GM12878 (cell line): Measurements from ENCODE around the gene LDLRAP1. TPM values are rescaled to one million over a fixed set of nuclear protein-coding genes. Genes with fewer than 3 reads are reported as not detected.

ENCODE experiments used
- ATAC-seq: fragments of 200-7000 bp; cut with Tn5 transposase; 3 replicates; pipeline ENCODE4 v1.9.1; 2020; ENCODE audit warnings: mild to moderate bottlenecking, moderate library complexity
- BruUV-seq: library from RNA; stranded (reverse); fragments of 400-500 nt; replicated peaks from 2 replicates; lab custom pipeline; 2021; lab: Mats Ljungman, UMichigan
- CTCF ChIA-PET: fragments of 300-600 bp; sonication (Branson Sonifier 250); formaldehyde crosslinking; extraction: SDS; loops from one replicate; lab custom pipeline; 2021; ENCODE audit warnings: inconsistent platforms; lab: Yijun Ruan, JAX
- POLR2A ChIA-PET: fragments of 350-600 bp; formaldehyde crosslinking; extraction: SDS; loops from one replicate; lab custom pipeline; 2021; ENCODE audit warnings: inconsistent platforms; lab: Charles Lee
- RAD21 ChIA-PET: fragments of 300-600 bp; sonication (Branson Sonifier 250); formaldehyde crosslinking; loops from one replicate; lab custom pipeline; 2023; ENCODE audit warnings: antibody characterized with exemption; ENCODE audit not compliant: unreplicated experiment; lab: Charles Lee
- SMC1A ChIA-PET: fragments of 300-600 bp; sonication (Branson Sonifier 250); formaldehyde crosslinking; loops from one replicate; lab custom pipeline; 2023; ENCODE audit not compliant: unreplicated experiment, uncharacterized antibody; lab: Charles Lee
- DNase-seq: peaks from one replicate; pipeline ENCODE4 v3.0.0-alpha.2; 2011; ENCODE audit warnings: low read depth, low spot score
- FAIRE-seq: peaks from 3 replicates; lab custom pipeline; 2011; peaks lifted over from hg19 to GRCh38; lab: Jason Lieb, UNC
- H2AFZ ChIP-seq: 2 replicates; pipeline ENCODE4 v1.6.0; 2011; ENCODE audit warnings: low read depth, low read length, control low read depth; ENCODE audit not compliant: control insufficient read depth
- H3K27ac ChIP-seq: 2 replicates; pipeline ENCODE4 v1.5.1; 2011; ENCODE audit warnings: control low read depth; ENCODE audit not compliant: control insufficient read depth, insufficient read depth
- H3K27me3 ChIP-seq, 2 experiments: replicated peaks in 1 of 2; 2 replicates each; pipeline versions ENCODE4 v1.6.0 to v1.6.1; 2011; ENCODE audit warnings: low read length in 1 of 2; ENCODE audit not compliant: control insufficient read depth in 2 of 2, insufficient read depth in 2 of 2
- H3K36me3 ChIP-seq, 2 experiments: 2 replicates each; pipeline ENCODE4 v1.5.1; 2011; ENCODE audit warnings: low read length in 1 of 2; ENCODE audit not compliant: control insufficient read depth in 2 of 2, insufficient read depth in 2 of 2
- H3K4me1 ChIP-seq: 2 replicates; pipeline ENCODE4 v1.6.1; 2011; ENCODE audit warnings: mild to moderate bottlenecking, low read length, moderate library complexity, mixed read lengths; ENCODE audit not compliant: control insufficient read depth, insufficient read depth
- H3K4me2 ChIP-seq: 2 replicates; pipeline ENCODE4 v1.6.0; 2011; ENCODE audit warnings: control low read depth; ENCODE audit not compliant: control insufficient read depth, insufficient read depth
- H3K4me3 ChIP-seq: fragments of 200-600 bp; sonication (generic); 2 replicates; pipeline ENCODE4 v1.5.1; 2016
- H3K79me2 ChIP-seq: 2 replicates; pipeline ENCODE4 v1.6.0; 2011; ENCODE audit warnings: low read length; ENCODE audit not compliant: control insufficient read depth, insufficient read depth
- H3K9ac ChIP-seq: 2 replicates; pipeline ENCODE4 v1.8.0; 2011; ENCODE audit warnings: low read length, control low read depth, mixed read lengths; ENCODE audit not compliant: control insufficient read depth, insufficient read depth
- H3K9me3 ChIP-seq: replicated peaks from 3 replicates; pipeline ENCODE4 v1.5.1; 2011; ENCODE audit warnings: mild to moderate bottlenecking, low read length; ENCODE audit not compliant: control insufficient read depth, insufficient read depth
- H4K20me1 ChIP-seq: 2 replicates; pipeline ENCODE4 v1.6.0; 2011; ENCODE audit not compliant: control insufficient read depth, insufficient read depth
- BCL11A ChIP-seq: IDR thresholded peaks from 2 replicates; pipeline ENCODE4 v1.6.1; 2011; ENCODE audit warnings: low read depth, low read length
- CHD1 ChIP-seq: IDR thresholded peaks from 2 replicates; pipeline ENCODE4 v1.6.1; 2012; ENCODE audit warnings: low read depth, low read length, improper control_type of control experiment
- CREM ChIP-seq: IDR thresholded peaks from 2 replicates; pipeline ENCODE4 v1.6.1; 2014; ENCODE audit warnings: antibody characterized with exemption, low read depth
- DPF2 ChIP-seq: fragments of 450-650 bp; IDR thresholded peaks from 2 replicates; pipeline ENCODE4 v1.6.1; 2017; ENCODE audit warnings: mild to moderate bottlenecking
- IKZF2 ChIP-seq, 2 experiments: fragments of 450-650 bp; IDR thresholded peaks; 2 replicates each; pipeline ENCODE4 v1.6.1; 2017; ENCODE audit warnings: mild to moderate bottlenecking in 2 of 2, moderate library complexity in 2 of 2
- IRF5 ChIP-seq: fragments of 450-650 bp; IDR thresholded peaks from 2 replicates; pipeline ENCODE4 v1.6.1; 2017; ENCODE audit warnings: borderline replicate concordance
- MAX ChIP-seq: IDR thresholded peaks from 2 replicates; pipeline ENCODE4 v1.6.1; 2012; ENCODE audit warnings: low read depth, low read length, improper control_type of control experiment
- MEF2B ChIP-seq: fragments of 450-650 bp; IDR thresholded peaks from 2 replicates; pipeline ENCODE4 v1.6.1; 2018; ENCODE audit warnings: mild to moderate bottlenecking, moderate library complexity; ENCODE audit not compliant: partially characterized antibody, poor library complexity, severe bottlenecking
- MXI1 ChIP-seq: fragments of 150-350 bp; IDR thresholded peaks from 2 replicates; pipeline ENCODE4 v1.6.1; 2011; ENCODE audit warnings: low read depth, mild to moderate bottlenecking, inconsistent platforms, low read length, improper control_type of control experiment
- MYB ChIP-seq: fragments of 150-350 bp; IDR thresholded peaks from 2 replicates; pipeline ENCODE4 v1.6.1; 2014; ENCODE audit warnings: mild to moderate bottlenecking, low read depth, low read length, borderline replicate concordance
- NFIC ChIP-seq: IDR thresholded peaks from 2 replicates; pipeline ENCODE4 v1.6.1; 2012; ENCODE audit warnings: low read depth, mild to moderate bottlenecking, inconsistent platforms, low read length, moderate library complexity
- NFYA ChIP-seq: IDR thresholded peaks from 2 replicates; pipeline ENCODE4 v1.6.1; 2011; ENCODE audit warnings: low read depth, mild to moderate bottlenecking, low read length, improper control_type of control experiment, borderline replicate concordance
- NKRF ChIP-seq: fragments of 450-650 bp; conservative IDR thresholded peaks from 2 replicates; pipeline ENCODE4 v1.6.1; 2017; ENCODE audit warnings: mild to moderate bottlenecking, moderate library complexity
- SKIL ChIP-seq: fragments of 450-650 bp; IDR thresholded peaks from 2 replicates; pipeline ENCODE4 v1.6.1; 2017; ENCODE audit warnings: mild to moderate bottlenecking, low read depth, inconsistent platforms; ENCODE audit not compliant: poor library complexity, severe bottlenecking
- SMARCA5 ChIP-seq: fragments of 450-650 bp; IDR thresholded peaks from 2 replicates; pipeline ENCODE4 v1.6.1; 2017; ENCODE audit warnings: mild to moderate bottlenecking
- WRNIP1 ChIP-seq: IDR thresholded peaks from 2 replicates; pipeline ENCODE4 v1.6.1; 2011; ENCODE audit warnings: low read depth, low read length, improper control_type of control experiment, borderline replicate concordance
- WGBS: methylation state at CpG from one replicate; pipeline ENCODE4 v1.1.6; 2016; ENCODE audit warnings: low lambda C conversion rate; ENCODE audit not compliant: insufficient replicate concordance, insufficient coverage; ENCODE audit errors: missing lambda C conversion rate; 5-methylcytosine and 5-hydroxymethylcytosine counted together
- in situ Hi-C: fragments of 300-500 bp; cut with MboI; formaldehyde crosslinking; loops from 9 replicates; pipeline ENCODE4 v1.14.3; 2018; ENCODE audit warnings: mixed read lengths
- intact Hi-C: fragments of 100-400 bp; cut with micrococcal nuclease; formaldehyde crosslinking; loops from one replicate; pipeline ENCODE4 v1.14.2; 2022; ENCODE audit not compliant: unreplicated experiment
- polyA plus RNA-seq, 11 experiments: library from polyadenylated mRNA; depleted of rRNA in 4 of 11; unstranded in 6 of 11; stranded (reverse) in 5 of 11; fragments of >200 nt; fragmentation: Nextera tagmentation in 4 of 11; fragmentation: Illumina TruSeq in 1 of 11; extraction: Ambion mirVana in 4 of 11; extraction: Trizol in 1 of 11; gene quantifications; 1 replicate in 1 of 11; 2 replicates in 10 of 11; pipeline versions ENCODE4 v1.2.1 to v1.2.3, GENCODE V29; 2011 to 2016; ENCODE audit warnings: inconsistent platforms in 2 of 11, missing spikeins in 2 of 11, low read depth in 1 of 11
- total RNA-seq, 4 experiments: library from RNA; depleted of rRNA in 3 of 4; stranded (reverse); fragments of >200 nt in 3 of 4; fragmentation: Illumina TruSeq in 1 of 4; extraction: Trizol in 1 of 4; gene quantifications; 2 replicates each; pipeline versions ENCODE4 v1.2.1 to v1.2.3, GENCODE V29; 2013 to 2021

LDLRAP1 gene
- total and polyA plus RNA-seq, 10 of the 15 experiments (the other 5 are each of a cell fraction or from before 2014, with no cell fraction given): 0.43 to 37.6 (median 22.0) TPM

GRCh38 chr1:25555753-25556092 is 12.3 kb downstream of the LDLRAP1 start:
- SMC1A ChIA-PET: interaction anchor here (0.9 to 1.3 kb wide), 2 partner anchors 10 to 41 kb away, joined by 3 to 4 read pairs; no protein-coding TSS in a partner anchor
- DNase-seq: no peak
- RAD21 ChIA-PET: interaction anchor here (1.0 kb wide), 1 partner anchor 10 kb away, joined by 3 read pairs; no protein-coding TSS in a partner anchor
- FAIRE-seq: no peak
- no peak for TF ChIP-seq MAX
- no peak for TF ChIP-seq MYB
- no peak for TF ChIP-seq CREM
- TF ChIP-seq BCL11A: no peak
- no peak for TF ChIP-seq IRF5
- no peak for TF ChIP-seq NFYA
- TF ChIP-seq SKIL: no peak
- no peak for TF ChIP-seq IKZF2 (IDR thresholded peaks at IDR 0.05)
- TF ChIP-seq DPF2: no peak
- no peak for TF ChIP-seq NFIC
- no peak for TF ChIP-seq WRNIP1
- no peak for TF ChIP-seq MEF2B
- no peak for TF ChIP-seq CHD1
- TF ChIP-seq SMARCA5: no peak
- TF ChIP-seq MXI1: no peak
- no peak for TF ChIP-seq NKRF
- POLR2A ChIA-PET: no interaction called here
- WGBS: 81% methylated on average over 5 of the region's 5 CpGs
- no peak for ATAC-seq
- Histone ChIP-seq H4K20me1 (peaks cover 3% of the 10 kb centered on the region; the same call in 1 of the 2 replicates), H3K9ac (no peak overlapping the region), H3K36me3 (peaks cover 0 to 5% of the 10 kb centered on the region in 2 experiments; a peak in 2 of 4 replicates), H3K27me3 (no peaks in the 10 kb centered on the region), H3K4me1 (peaks cover 25% of the 10 kb centered on the region), H3K4me3 (no peak overlapping the region), H3K4me2 (no peak overlapping the region), H3K27ac (no peak overlapping the region), H3K79me2 (peaks cover 11% of the 10 kb centered on the region), H2AFZ (no peak overlapping the region), H3K9me3 (no peaks in the 10 kb centered on the region; the same call in 2 of the 3 replicates)
- no TSS peak for BruUV-seq
- in situ Hi-C loops (no loop called here), intact Hi-C loops (no loop called here)
- CTCF ChIA-PET: interaction anchor here (1.5 kb wide), 1 partner anchor 10 kb away, joined by 3 read pairs; no protein-coding TSS in a partner anchor
